Right ventricle myocardium superior (tissue), 1 donor: Measurements from ENCODE around the gene PDCL2. TPM values are rescaled to one million over a fixed set of nuclear protein-coding genes. Genes with fewer than 3 reads are reported as not detected.

Source experiments
- total RNA-seq: library from RNA; stranded (reverse); fragmentation: NEBNext Ultra II Directional; extraction: Animal tissue kit (Norgen Biotek cat#: 25700); gene quantifications from one replicate; pipeline ENCODE4 v1.2.1, GENCODE V29; 2021
- donor health status: DM: no; HTN: yes; CAD: no; lungs with severe emphysema.

Gene PDCL2
- total RNA-seq, 1 donor from 2014 or later: not detected

Other genes starting within 250 kb of the PDCL2 start
- gene SRD5A3, start 246.0 kb downstream of the PDCL2 start, total RNA-seq: 8.3 TPM
- 34.3 TPM for gene TMEM165, start 196.3 kb downstream of the PDCL2 start, total RNA-seq
- gene CLOCK, start 45.3 kb downstream of the PDCL2 start, total RNA-seq: 35.8 TPM
- not detected for gene NMU, start 44.1 kb upstream of the PDCL2 start, total RNA-seq
- gene EXOC1L, start 227.5 kb upstream of the PDCL2 start, total RNA-seq: not detected